ENCODE results near the gene SYNDIG1L. TPM values are rescaled to one million over a fixed set of nuclear protein-coding genes. Genes with fewer than 3 reads are reported as not detected.

Gene SYNDIG1L
- under 1 TPM; 0.28 to 0.56 (median 0.40) TPM for total RNA-seq

- no peak for TF ChIP-seq CTCF (IDR thresholded peaks at IDR 0.05)
- ATAC-seq (ENCODE audit: low FRiP score), result no peak
- DNase-seq (ENCODE audit: low spot score), result no peak
Measured at GRCh38 chr14:74426202-74426582, at the start of gene SYNDIG1L. SYNDIG1L (minus strand) TSS chr14:74426210; CDS start chr14:74409744, 16,466 bp downstream.

GRCh38 chr14:74475678-74476077, 49.7 kb upstream of the SYNDIG1L start:
- ATAC-seq (ENCODE audit: low FRiP score) (peak; percentile 69), DNase-seq (ENCODE audit: low spot score) (no peak)
- no peak for TF ChIP-seq CTCF (IDR thresholded peaks at IDR 0.05)

GRCh38 chr14:74474376-74474775, 48.4 kb upstream of the SYNDIG1L start:
- TF ChIP-seq CTCF (IDR thresholded peaks at IDR 0.05), result no peak
- DNase-seq (ENCODE audit: low spot score), result no peak
- no peak for ATAC-seq (ENCODE audit: low FRiP score)

- no peak for ATAC-seq (ENCODE audit: low FRiP score)
- TF ChIP-seq CTCF (IDR thresholded peaks at IDR 0.05), result no peak
- DNase-seq (ENCODE audit: low spot score), result no peak
Measured at GRCh38 chr14:74472601-74473000, 46.6 kb upstream of the SYNDIG1L start.

- DNase-seq (ENCODE audit: low spot score) (no peak), ATAC-seq (ENCODE audit: low FRiP score) (no peak)
Measured at GRCh38 chr14:74469548-74470518, 43.8 kb upstream of the SYNDIG1L start.

GRCh38 chr14:74468513-74468912, 42.5 kb upstream of the SYNDIG1L start:
- TF ChIP-seq CTCF (IDR thresholded peaks at IDR 0.05), result no peak
- DNase-seq (ENCODE audit: low spot score) (no peak), ATAC-seq (ENCODE audit: low FRiP score) (no peak)

More at GRCh38 chr14:74469548-74470518, 43.8 kb upstream of the SYNDIG1L start:
- no peak for TF ChIP-seq CTCF (IDR thresholded peaks at IDR 0.05)

GRCh38 chr14:74465335-74465734, 39.3 kb upstream of the SYNDIG1L start:
- ATAC-seq (ENCODE audit: low FRiP score), result no peak
- no peak for TF ChIP-seq CTCF (IDR thresholded peaks at IDR 0.05)
- DNase-seq (ENCODE audit: low spot score), result no peak

Data from omental fat pad (tissue), 4 donors.